ENCODE measurements around the gene MT1E.

The MT1E gene

DNA sequence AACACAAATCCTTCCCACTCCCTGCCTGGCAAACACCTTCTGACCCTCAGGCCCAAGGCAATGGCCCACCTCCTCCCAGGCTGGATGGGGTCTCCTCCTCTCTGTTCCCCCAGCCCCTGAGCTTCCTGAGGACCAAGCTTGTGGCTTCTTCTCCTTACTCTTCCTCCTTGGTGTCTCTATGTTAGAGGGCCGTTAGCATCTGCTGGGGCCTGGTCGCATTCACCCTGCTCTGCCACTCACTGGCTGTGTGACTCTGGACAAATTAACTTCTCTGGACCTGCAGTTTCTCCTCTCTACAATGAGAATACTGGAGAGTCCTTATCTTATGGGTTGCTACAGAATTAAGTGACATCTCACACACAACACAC lies 17.9 kb upstream of the MT1E start:
- DNase-seq (ENCODE audit: low read depth): no peak
- TF ChIP-seq CTCF (conservative IDR thresholded peaks at IDR 0.05; ENCODE audit: low read depth, low read length): no peak

GRCh38 chr16:56608043-56608875 lies 17.3 kb upstream of the MT1E start, which contains the start of gene MT2A:
Gene MT2A (plus strand): TSS chr16:56608584. CDS start chr16:56608656, 72 bp downstream.
- TF ChIP-seq CTCF (conservative IDR thresholded peaks at IDR 0.05; ENCODE audit: low read depth, low read length): no peak
- DNase-seq (ENCODE audit: low read depth): peak; percentile 87
- H3K4me3 ChIP-seq (ENCODE audit: low read length): peak within 1 kb of the TSS; percentile 79

More for the DNA sequence above, 17.9 kb upstream of the MT1E start:
- H3K4me3 ChIP-seq (ENCODE audit: low read length): no peak overlapping the region

DNA sequence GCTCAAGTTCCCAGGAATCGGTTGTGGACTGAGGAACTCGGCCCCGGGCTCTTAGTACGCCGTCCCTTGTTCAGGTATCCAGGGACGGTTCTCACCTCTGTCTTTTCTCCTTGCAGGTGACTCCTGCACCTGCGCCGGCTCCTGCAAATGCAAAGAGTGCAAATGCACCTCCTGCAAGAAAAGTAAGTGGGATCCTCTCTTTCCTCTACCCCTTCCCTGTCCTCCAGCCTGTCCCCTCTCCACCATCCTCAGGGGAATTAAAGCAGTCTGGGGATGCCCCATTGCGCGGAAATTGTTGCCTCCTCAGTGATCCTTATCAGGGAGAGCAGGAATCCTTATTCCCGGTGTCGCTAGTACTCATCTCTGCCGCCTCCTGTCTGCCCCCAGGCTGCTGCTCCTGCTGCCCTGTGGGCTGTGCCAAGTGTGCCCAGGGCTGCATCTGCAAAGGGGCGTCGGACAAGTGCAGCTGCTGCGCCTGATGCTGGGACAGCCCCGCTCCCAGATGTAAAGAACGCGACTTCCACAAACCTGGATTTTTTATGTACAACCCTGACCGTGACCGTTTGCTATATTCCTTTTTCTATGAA lies 16.6 kb upstream of the MT1E start:
- peak overlapping the region; percentile 79 for H3K4me3 ChIP-seq (ENCODE audit: low read length)
- TF ChIP-seq CTCF (conservative IDR thresholded peaks at IDR 0.05; ENCODE audit: low read depth, low read length): no peak
- no peak for DNase-seq (ENCODE audit: low read depth)

GRCh38 chr16:56609463-56609921 lies 16.1 kb upstream of the MT1E start:
- no peak for DNase-seq (ENCODE audit: low read depth)
- no peak for TF ChIP-seq CTCF (conservative IDR thresholded peaks at IDR 0.05; ENCODE audit: low read depth, low read length)
- peak overlapping the region; percentile 79 for H3K4me3 ChIP-seq (ENCODE audit: low read length)

GRCh38 chr16:56610017-56610608 lies 15.5 kb upstream of the MT1E start:
- no peak for DNase-seq (ENCODE audit: low read depth)
- no peak overlapping the region for H3K4me3 ChIP-seq (ENCODE audit: low read length)
- TF ChIP-seq CTCF (conservative IDR thresholded peaks at IDR 0.05; ENCODE audit: low read depth, low read length): no peak

- no peak overlapping the region for H3K4me3 ChIP-seq (ENCODE audit: low read length)
- no peak for TF ChIP-seq CTCF (conservative IDR thresholded peaks at IDR 0.05; ENCODE audit: low read depth, low read length)
- no peak for DNase-seq (ENCODE audit: low read depth)
Measured at GRCh38 chr16:56610609-56611111, 14.9 kb upstream of the MT1E start.

Measured in retinal pigment epithelial cell (primary cell).